ENCODE measurements around the gene METTL16.

The METTL16 gene

DNA sequence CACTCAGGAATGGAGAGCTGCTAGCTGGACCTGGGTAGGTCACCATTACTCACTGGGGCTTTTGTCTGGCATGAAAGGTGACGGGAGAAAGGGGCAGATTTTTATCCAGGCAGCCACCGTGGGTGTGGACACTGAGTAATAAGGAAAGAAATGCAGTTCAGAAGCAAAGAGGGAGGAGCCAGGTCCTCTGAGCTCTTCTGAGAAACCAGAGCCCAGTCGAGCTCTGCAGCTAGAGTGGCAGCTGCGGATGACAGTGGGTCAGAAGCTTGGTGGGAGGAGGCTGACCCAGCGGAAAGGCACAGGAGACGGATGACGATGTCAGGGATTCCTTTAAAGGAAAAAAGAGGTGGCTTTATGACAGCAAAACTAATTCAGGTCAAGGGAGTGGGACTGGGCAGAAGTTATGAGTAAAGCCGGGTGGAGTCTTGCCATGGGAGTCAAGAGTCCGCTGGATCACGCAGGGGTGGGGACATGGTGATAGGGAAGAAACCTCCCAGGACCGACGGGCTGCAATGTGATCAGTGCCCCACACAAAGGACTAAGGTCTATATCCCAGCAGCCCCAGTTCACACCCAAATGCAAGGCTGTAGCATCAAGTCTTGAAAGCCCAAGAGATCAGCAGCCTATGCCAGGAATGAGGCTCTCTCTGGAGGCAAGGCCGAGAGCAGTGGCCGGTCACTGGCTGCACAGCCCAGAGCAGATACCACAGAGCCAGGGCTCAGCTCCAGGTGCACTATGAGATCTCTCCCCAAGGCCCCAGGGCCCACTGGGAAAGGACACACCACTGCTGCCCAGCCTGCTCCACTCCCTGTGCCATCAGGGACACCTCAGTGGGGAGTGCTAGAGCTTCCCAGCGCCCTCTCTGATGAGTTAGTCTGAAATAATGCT is 104.5 kb downstream of the METTL16 start:
- no peak for DNase-seq

DNA sequence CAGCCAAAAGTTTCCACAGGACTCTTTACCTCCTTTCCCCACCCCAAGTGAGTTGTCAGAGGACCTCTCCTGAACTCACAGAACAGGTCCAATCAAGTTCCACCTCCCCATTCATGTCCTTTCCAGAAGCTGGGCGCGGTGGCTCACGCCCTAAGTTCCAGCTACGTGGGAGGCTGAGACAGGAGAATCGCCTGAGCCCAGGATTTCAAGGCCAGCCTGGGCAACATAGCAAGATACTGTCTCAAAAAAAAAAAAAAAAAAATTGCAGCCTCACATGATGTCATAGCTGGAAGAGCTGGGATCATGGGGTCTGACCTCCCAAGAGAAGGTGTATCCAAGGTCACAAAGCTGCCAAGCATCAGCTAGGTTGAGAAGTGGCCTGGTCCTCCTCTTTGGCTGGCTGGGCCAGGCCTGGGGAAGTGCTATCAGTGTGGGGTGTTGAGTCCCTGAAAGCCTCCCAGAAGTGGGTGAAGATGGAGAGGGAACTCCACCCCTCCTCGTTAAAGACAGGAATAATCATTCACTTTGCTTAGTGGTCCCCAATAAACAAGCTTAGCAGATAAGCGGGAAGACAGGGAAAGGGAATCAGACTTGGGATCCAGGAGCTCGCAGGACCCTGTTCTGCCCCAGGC is 105.3 kb downstream of the METTL16 start:
- no peak for DNase-seq

DNA sequence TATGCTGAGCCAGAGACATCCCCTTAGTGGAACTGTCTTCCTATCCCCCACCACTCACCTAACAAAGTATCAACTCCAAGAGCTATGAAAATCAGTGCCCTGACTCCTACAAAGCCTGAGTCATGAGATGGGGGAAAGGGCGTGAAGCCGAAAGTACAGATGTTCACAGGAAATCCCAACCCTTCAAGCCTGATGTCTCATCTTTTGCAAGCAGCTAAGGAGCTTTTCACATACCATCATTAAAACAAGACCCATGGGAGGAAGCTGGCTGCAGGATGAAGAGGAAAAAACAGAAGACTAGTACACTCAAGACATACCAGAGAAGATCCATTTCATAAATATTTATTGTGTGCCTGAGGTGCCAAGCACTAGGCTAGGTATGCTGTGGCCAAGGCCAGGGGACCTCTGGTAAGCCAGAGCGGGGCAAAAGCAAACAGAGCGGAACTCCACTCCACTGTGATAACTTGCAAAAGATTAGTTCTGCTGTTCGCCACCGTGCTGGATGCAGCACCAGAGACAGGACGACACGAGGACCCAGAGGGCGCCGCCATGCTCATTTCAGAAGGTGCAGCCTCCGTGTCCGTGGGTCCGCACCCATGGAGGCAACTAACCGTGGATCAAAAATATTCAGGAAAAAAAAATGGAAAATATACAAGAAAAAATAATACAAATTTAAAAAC is 106.3 kb downstream of the METTL16 start:
- no peak for DNase-seq

DNA sequence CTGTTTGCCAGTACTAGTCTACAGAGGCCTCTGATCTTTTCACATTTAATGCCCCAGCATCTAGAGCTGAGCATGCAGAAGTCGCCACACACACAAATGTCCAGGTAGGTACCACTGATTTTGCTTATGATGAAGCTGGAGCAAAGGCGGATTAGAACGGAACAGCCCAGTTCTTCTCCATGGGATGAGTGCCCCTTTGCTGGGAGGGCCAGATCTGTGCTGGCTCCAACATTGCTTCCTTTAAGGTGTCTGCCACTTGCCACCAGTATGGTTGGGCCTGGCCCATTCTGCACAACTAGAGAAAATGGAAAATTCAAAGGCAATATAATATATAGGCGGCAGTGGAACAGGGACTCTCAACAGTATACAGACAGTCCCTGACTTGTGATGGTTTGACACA is 108.6 kb downstream of the METTL16 start:
- no peak for DNase-seq

DNA sequence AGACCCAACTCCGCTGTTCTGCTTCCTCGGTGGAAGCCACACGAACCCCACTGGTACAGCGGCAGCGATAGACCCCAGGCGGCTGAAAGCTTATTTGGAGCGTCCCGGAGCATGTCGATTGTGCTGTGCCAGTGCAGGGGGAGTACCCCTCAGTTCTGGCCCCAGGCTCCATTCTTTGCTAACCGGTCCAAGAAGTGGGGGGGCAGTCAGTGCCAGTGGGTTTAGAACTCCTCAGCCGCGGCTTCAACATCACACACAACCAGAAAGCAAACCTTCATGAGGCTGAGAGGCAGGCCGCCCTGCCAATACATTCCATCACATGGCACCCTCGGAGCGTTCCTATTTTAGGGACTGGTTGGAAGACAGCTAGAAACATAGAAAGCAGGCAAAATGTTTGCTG is 109.1 kb downstream of the METTL16 start:
- no peak for DNase-seq

DNA sequence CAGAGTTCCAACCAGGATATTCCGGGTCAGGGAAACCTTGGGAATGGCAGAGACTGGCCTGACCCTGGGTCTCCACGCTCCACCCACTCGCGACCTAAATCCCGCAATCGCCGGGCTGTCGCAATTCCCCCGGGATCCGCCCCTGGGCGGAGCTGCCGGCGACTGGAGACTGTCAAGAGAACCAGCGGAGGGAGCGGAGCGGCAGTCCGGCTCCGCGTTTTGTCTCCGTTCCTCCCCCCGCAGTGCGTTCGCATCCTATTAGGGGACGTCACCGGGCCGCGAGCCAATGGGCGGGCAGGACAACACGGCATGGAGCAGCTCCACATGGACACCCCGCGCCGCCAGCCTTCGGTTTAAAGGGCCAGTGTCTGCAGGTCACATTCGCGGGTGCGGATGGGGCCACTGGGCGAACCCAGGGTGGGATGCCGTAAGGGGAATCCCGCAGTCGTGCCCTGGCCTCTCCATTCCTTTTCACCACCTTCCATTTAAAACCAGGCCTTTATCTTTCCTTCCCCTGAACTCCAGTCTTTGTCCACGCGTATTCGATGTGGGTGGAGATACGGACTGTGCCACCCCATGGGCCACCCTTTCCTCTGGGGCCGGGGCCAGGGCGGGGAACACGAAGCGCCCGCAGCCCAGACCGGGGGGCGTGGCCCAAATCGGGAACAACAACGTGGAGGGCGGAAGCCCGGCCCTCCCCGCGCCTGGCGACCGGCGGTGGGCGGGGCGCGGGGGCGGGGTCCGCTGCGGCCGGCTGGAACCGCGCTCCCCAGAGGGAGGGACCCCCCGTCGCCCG is 110.1 kb downstream of the METTL16 start:
- DNase-seq = peak; percentile 98

DNA sequence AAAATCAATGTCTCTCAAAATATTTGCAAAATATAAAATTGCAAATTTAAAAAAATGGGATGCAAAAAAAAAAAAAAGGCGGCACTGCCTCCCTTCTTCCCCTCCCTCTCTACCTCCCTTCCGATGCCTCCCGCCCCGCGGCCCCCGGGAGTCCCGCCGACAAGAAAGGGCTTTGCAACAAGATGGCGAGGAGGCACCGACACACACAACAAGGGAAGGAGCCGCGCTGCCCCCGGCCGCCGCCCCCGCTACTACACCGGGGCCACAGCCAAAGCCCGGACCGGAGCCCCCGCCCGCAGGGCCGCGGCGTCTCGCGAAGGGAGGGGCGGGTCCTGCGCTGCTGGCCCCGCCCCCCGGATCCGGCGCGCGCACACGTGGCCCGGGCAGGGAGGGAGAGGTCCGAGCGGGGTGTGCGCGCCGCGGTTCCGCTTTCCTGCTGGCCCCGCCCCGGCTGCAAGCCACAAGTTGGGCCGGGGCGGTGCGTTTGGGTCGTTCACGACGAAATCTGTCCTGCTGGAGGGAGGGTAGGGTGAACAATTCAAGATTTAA is 110.7 kb downstream of the METTL16 start, which contains the start of gene MNT:
TSS of gene MNT (minus strand) at position 184 of the 549 bp plus-strand sequence. CDS start 348 bp downstream, outside the sequence.
- DNase-seq = peak; percentile 89

DNA sequence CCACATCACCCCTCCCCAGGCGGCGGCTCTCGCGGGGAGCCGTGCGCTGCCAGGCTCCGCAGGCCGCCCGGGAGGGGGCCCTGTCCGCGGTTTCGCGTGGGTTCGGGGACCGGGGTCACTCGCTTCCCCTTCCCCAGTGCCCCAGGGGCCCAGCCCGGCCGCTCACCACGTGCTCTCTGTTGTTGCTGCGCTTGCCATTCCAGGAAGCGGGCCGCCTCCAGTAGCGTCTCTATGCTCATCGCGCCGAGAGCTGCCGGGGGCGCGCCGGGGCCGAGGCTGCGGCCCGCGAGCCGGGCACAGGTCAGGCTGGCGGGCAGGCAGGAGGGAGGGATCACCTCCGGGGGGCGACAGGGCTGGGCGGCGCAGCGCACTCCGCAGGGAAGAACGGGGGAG is 111.2 kb downstream of the METTL16 start:
- peak; percentile 40 for DNase-seq

DNA sequence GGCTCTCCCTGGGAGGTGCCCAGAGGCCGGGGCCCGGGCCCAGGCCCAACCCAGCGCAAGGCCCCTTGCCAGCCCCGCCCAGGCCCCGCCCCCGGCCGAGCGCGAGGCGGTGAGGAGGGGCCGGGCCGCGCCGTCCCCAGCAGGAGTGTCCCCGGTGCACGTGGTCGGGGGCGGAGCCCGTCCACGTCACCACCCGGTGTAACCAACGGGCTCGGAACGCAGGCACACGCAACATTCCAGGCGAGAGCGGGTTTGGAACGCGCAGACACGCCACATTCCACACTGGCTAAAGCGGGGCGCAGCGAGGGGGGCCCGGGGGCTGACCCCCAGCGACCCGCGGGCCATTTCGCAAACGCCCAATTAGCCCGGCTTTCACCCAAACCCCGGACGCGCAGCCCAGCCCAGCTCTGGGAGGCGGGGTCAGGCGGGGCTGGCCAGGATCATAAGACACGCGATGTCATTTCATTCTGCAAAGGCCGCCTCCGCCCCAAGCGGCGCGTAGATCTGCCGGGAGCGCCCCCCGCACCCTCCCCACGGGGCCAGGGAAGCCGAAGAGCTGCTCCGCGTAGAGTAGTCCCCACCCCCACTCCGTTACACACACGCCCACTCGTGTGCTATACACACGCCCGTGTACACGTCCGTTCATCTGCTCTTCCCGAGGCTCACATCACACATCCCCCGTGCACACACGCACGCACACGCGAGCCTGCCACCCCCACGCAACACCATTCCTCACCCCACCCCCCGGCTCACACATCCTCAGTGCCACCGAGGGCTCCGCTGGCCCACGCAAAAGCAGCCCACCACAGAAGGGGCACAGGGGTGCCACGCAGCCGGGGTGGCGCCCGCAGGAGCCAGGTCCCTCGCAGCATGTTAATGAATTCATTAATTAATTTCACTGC is 111.9 kb downstream of the METTL16 start:
- peak; percentile 87 for DNase-seq

DNA sequence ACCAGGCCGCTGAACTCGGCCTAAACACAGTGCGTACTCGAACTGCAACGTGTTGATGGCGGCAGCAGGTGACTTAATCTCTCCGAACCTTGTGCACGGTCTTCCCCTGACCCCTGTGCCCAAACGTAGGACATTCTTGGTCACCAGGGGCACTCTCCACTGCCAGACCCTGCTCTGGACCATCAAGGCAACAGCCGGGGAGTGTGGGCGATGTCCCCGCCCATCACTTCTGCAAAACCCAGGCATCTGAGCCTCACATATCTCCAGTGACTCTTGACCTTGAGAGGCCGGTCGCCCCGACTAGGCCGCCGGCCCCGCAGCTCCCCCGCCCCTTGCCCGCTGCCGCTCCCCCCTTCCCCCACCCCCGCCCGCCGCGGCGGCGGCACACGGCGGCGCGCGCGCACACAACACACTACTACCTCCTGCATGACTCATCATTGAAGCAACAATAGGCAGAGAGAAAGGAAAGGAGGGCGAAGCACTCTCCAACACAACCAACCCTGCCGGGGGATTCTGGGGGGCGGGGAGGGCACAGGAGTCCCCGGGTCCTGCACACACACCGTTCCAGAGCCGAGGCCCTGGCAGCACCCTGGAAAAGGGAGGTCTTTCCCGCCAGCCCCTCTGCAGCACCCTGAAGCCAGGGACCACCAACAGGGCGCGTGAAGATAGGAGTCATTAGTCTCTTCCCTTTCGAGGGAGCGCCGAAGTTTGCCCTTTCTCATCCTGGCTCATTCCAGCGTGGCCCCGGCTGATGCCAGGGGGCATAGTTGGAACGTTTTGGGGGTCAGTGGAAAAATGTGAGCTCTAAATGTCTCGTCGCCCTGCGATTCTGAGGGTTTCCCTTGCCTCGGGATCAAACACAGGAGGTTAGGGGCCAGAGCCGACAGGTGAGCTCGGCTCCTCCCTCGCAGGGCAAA is 112.8 kb downstream of the METTL16 start:
- peak; percentile 48 for DNase-seq

DNA sequence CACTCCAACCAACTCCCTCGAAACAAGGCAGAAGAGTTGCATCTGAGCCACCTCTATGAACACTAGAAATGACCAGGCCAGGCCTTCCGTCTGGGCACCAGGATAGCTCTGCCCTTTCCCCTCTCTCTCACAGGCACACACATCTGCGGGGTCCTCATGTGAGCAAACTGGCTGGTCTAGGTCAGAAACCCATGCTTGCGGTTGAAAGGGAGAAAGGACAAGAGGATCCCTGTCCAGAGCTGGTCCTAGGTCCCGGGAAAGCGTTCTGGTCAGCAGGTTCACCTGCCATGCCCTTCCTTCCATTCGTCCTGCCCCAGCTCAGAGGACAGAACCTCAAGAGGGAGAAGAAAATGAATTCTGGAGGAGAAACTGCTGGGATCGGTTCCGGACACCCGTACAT is 113.5 kb downstream of the METTL16 start:
- DNase-seq = no peak

DNA sequence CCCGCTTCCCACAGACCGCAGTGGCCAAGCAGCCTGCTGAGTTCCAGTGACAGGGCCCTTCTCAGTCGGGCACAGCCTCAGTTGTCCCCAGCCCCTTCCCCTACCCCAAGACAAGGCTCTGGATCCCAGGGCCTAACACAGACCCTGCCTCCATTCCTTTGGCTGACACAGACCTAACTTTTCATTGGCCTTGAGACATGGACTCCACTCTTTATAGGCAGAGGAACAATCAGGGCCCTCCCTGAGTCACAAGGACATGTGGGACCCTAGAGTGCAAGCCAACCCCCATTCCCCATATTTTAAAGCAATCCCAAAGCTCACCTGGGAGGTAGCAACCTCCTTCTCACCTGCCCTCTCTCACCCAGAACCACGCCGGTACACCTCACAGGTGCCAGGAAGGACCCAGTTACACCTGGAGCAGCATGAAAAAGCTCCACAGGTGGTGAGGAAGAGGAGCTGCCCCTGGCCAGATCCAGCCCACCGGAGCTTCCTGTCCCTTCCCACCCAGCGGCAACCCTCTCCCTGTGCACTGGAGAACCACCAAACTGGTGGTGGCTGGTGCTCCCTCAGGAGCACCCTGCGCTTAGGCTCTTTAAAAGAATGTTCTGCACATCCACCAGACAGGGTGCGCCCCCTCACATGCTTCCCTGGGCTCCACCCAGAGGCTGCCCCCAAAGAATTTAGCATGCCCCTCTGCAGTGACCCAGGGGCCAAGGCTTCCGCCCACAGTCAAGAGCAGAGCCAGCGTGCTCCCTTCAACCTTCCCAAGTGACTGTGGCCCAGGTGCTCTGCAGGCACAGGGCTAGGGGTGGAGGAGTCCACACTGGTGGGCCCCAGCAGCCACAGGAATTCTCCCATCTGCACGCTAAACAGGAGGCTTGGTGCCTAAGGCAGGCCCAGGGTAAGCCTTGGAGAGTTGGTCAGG is 114.2 kb downstream of the METTL16 start:
- DNase-seq = no peak

DNA sequence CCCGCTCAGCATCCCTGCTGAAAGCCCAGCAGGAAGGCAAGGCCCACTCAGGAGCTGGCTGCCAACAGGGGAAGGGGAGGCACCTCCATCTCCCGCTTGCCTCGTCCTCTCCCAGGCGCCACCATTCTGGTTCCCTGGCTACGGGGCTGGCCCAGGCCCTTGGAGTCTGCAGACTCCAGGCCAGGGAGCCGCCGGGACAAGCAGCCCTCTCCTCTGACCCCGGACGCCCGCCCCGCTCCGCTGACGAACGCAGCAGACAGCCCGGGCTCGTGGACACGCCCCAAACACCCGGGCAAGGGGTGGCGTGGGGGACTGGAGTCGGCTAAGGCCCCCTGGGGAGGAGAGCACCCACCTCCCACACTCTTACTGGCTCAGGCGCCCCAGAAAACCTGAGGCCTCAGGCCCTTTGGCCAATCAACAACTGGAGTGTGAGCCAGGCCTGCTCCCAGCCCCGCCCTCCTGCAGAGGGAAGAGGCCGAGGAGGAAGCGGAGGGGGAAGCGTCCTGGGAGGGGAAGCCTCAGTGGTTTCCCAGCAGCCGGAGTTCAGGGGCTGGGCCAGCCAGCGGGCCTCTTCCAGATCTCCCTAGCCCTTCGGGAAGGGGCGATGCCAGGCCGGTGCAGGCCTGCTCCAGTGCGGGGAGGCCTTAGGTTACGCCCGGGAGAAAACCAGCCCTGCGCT is 115.0 kb downstream of the METTL16 start:
- no peak for DNase-seq

DNA sequence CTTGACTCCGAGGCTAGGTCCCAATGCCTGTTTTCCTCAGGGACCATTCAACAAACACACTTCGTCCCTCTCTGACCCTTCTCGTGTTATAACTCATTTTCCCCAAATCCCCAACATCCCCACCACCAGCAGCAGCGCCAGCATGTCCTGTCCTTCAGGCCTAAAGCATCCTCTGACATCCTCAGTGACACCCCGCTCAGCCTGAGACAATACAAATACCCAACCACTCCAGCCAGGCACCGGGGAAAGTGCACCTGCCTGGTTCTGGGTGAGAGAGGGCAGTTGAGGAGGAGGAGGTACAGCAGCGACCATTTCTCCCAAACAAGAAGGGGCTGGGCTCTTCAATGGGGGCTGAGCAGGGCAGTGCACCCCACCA is 115.5 kb downstream of the METTL16 start:
- no peak for DNase-seq

DNA sequence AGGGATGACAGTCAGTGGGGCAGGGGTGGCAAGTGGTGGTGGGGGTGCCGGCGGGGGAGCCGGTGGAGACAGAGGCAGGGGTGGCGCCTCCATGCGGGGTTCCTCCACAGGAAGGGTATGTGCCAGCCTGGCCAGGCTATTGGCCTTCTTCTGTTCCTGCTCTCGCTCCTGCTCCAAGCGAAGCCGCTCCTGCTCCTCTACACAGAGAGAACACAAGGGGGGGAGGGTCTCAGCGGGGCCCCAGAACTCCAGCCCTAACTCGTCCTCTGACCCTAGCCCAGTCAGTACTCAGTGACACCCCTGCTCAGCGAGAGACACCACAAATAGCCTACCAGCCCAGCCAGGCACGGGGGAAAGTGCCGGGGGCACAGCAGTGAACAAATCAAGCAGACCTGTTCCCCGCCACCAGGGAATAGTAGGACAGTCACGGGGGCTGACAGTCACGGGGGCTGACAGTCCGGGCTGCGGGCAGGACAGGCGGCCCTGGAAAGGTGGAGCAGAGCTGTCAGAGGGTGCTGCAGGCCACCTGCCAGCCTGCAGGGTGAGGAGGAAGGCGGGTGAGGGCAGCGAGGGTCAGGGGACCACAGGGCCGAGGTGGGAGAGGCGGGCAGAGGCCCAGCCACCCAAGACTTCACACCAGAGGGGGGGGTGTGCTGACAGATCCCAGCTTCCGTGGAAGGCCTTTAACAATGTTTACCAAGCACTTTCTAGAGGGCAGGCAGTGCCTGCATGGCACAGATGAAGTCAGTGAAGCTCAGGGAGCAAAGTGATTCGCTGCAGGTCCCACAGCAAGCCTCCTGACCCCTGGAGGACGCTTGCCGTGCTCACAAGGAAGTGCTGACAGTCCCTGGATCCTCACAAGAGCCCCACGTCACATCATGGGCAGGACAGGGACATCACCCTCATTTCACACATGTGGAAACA is 116.2 kb downstream of the METTL16 start:
- no peak for DNase-seq

DNA sequence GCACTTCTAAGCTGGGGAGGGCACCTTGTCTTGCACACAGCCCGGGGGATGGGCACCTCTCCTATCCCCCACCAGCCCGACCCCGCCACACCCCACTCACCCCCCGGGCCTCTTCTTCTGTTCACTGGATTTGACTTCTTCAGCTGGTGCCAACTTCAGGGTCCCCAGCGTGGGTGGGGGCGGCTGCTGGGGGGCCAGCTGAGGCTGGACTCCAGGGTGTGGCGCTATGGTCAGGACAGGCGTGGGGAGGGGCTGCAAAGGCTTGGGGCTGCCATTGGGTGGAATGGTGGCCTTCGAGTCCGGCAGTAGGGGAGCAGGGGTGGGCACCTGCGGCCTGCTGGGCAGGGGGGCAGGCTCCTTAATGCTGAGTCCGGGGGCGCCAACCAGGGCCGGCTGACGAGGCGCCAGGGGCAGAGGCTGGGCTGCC is 116.9 kb downstream of the METTL16 start:
- no peak for DNase-seq

Measured in activated T-cell treated with anti-CD3 and anti-CD28 coated beads for 4 hours (primary cell).